Hypothalamus (tissue), 51 donors: ENCODE data around the gene EVC2.

Source experiments
- DNase-seq, 51 donors: peaks; one replicate each; lab custom pipeline; 2025; lab: John Stamatoyannopoulos, UW

EVC2 gene

DNA sequence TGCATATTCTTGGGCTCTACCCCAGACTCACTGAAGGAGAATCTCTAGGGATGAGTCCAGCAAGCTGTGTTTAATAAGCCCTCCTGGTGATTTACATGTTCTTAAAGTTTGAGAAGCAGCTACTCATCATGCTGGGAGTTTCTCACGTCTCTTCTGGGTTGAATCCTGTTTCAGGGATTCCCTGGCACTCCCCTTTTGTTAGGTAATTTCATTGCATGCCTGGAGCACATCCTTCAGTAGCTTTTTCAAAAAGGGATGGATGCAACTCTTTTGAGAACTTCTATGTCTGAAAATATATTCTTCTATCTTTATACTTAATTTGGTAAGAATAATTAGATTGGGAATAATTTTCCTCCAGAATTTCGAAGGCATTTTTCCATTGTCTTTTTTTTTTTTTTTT, 7.0 kb upstream of the EVC2 start:
- no peak for DNase-seq

DNA sequence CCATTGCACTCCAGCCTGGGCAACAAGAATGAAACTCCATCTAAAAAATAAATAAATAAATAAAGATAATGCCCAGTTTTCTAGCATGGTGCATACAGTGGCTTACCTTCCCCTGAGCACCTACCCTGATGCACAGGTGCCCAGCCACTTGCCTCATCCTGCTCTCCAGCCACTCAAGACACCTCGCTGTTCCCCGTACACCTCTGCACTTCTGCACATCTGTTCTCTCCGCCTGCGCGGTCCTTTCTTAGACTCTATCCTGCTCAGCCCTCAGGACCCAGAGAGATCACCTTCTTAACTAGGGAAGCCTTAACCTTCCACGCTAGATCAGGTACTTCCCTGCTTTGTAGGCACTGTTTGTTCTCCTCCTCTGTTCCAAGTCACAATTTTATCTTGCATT, 5.5 kb upstream of the EVC2 start:
- no peak for DNase-seq

DNA sequence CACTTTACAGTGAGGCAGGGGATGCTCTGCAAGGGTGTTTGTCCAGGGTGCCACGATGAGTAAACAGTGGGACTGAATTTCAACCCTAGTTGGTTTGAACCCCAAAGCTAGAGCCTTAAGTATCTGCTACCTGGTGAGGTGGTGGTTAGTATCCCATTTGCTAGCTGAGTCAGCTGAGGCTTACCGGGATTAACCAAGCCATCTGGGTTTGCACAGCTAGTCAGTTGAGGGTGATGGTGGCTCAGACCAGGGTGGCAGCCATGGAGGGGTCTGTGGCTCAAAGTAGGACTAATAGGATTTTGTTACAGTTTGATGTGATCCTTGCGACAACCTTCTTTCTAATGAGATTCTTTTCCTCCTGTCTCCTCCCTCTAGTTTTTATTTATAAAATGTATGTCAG, 4.6 kb upstream of the EVC2 start:
- no peak for DNase-seq

DNA sequence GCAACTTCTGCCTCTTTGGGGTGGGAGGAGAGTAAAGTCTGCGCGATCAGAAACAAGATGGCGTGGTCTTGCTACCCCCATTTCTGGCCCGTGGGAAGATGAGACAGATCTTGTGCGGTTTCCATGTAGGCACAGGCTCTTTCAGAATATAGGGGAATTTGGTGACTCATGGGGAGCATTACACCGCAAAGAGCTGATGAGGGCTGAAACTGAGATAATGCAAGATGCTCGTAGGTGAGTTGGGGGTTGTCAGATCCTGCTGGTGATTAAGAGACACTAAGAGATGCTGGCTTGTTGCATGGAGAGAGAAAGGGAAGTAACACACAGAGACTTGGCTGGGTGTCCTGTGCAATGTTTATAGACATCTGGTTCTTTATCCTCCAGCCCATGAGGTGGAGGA, 4.2 kb upstream of the EVC2 start:
- no peak for DNase-seq

DNA sequence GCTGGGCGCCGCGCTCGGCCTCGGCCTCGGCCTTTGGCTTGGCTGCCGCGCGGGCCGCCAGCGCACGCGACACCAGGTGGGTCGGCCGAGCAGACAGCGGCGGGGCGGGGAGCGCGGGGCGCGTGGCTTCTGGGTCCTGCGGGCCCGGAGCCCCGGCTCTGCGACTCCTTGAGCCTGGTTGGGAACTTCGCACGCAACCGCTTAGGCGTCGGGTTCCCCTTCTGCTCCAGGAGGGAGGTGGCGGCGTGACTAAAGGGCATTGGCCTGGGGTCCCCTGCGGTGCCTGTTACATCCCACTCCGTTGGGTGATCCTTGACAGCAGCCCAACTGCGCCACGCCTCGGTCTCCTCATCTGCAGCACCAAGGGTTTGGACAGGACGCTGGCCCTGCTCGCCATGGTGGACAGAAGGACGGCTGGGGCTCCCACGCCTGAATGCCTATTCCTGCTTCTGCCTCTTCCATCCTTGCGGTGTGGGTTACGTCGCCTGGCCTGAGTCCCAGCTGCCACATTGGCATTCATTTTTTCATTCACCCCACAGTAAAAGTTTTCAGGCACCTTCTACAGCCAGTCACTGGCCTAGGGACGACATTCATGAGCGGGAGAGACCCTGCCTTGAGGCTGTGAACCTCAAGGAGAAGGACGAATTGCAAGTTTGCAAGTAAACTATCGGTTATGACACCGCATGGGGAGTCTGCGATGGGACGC, 3.3 kb upstream of the EVC2 start:
- no peak for DNase-seq

DNA sequence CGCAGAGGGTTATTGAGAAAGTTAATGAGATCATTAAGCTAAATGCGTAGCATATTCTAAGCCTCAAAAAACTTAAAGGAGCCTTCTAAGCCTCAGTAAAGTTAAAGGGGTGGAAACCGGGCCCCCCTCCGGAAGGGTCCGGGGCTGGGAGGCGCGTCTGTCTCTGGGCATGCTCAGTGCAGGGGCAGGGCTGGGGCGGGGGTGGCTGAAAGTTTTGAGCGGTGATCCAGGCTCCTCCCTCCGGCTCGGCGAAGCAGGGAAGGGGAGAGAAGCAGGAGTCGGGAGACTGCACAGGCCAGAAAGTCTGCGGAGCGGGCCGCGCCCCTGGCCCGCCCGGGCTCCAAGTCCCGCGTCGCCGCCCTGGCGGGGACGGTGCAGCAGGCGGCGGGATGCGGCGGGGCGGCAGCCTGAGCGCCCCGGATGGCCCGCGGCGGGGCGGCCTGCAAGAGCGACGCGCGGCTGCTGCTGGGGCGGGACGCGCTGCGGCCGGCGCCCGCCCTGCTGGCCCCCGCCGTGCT, 2.7 kb upstream of the EVC2 start, which contains the start of gene EVC:
EVC (plus strand) TSS at position 241 of the 518 bp plus-strand sequence; CDS start at position 421, 180 bp downstream.
- peak in 33 of 51 donors; percentile 2 to 68 (median 36) for DNase-seq

DNA sequence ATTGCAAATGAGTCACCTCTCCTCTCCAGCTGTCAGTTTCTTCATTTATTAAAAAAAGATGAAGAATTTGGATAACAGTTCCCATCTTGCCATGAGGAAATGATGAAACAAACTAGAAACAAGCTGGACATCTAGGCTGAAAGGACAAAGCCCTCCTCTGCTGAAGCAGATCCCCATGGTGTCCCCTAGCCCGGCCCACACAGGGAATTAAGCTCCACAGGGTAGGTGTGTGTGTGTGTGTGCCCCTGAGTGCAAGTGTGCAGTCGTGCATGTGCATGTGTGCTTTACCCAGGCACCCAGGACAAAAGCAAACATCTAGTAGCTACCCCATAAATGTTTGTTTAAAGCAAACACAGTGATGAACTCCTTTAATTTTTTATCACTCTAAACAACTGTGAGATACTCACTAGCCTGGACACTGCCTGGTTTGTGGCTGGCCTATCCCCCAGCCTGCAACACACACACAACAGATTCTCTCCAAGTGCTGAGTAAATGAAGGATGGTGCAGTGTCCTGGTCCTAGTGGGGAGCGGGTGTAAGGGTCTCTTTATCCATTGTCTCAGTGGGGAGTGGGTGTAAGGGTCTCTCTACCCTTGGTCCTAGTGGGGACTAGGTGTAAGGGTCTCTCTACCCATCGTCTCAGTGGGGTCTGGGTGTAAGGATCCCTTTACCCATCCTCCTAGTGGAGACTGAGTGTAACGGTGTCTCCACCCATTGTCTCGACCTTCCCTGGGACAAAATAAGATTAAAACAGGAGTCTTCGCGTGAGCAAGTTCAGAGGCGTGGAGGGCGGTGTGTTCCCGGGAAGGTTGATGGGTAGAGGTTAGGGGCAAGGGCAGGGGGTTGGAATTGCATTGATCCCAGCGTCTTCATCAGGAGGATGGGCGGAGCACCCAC, 2.0 kb upstream of the EVC2 start:
- DNase-seq: no peak

DNA sequence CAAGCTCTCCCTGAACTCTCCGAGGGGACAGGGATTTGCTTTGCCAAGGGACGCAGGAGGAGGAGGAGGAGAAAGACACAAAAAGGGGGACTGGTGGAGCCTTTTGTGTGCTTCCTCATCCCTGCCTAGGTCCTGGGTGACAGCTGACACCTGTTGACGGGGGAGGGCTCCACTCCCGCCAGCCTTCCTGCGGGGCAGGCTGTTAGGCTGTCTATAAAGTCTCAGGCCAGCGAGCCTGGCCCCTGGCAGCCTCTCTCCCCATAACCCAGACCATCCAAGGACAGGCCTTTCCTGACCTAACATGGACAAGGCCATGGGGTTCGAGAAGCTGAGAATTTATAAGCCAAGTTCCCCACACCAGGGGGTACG, 832 bp upstream of the EVC2 start:
- no peak for DNase-seq

DNA sequence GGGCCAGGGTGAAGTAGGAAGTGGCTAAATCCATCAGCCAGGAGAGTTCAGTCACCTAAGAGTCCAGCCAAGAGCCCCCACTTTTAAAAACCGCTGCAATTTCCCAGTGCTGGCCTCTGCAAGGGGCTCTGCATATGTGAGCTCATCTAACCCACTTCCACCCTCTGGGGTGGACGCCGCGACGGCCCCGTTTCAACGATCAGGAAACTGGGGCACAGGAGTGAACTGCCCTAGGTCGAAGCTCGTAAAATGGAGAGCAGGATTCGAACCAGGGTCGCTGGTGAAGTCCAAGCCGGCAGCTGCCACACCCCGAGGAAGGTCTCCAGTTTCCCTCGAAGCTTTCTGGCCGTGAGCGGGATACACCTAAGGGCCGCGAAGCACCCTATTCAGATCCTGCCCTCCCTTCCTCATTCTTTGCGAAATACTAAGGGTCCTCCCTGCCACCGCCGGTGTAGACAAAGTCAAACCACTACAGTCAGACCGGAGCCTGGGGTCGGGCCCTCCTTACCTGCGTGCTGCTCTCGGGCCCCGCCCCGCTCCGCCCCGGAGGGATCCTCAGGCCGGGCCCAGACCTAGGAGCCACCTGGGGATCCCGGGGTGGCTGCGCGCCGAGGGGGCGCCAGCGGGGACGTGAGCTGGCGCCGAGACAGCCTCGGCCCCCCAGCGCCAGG, 446 bp downstream of the EVC2 start:
- DNase-seq: no peak

DNA sequence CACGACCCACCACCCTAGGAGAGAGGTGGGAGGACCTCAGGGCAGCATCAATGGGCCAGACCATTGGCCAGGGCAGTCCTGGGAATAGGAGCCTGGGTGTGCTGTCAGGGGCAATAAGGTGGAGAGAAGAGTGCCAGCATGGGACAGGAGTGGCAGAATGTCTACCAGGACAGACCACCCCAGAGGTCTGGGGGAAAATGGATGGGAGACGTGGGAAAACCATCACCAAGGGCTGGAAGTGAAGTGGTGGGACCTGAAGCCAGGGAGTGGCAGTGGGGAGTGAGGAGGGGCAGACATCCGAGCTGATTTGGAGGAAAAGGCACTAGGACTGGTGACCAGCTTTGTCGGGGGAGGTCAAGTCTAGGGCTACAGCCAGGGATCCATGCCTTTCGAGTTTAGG, 993 bp downstream of the EVC2 start:
- no peak for DNase-seq

DNA sequence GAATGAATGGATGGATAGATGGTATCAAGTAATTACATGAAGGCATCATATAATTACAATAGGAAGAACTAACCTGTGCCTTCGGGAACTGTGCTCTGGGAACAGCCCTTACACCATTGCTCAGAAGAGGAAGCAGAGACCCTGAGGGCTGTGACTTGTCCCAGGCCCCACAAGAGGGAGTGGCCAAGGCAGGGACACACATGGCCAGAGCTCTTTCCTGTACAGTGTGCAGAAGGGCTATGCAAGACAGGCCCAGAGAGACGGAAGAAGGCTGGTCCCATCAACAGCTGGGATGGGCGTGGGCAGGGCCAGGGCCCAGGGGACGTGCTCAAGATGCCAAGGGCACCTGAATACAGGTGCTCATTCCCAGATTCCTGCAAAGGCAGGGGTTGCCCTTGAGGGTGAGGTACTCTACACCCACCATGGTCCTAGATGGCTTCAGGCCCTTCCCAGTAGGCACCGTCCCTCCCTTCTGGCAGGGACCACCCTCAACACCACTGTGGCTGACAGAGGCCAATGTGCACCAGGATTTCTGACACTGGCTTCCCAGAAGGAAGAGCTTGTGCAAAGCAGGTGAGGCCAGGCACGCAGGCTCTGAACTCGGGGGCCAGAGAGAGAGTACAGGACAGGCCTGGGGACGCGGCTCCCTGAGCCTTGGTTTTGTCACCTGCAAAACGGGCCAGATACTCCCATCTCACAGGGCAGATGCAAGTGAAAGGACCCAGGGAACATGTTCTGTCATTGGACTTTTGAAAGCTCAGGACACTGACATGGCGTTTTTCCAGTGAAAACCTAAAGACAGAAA, 1.7 kb downstream of the EVC2 start:
- DNase-seq: no peak

DNA sequence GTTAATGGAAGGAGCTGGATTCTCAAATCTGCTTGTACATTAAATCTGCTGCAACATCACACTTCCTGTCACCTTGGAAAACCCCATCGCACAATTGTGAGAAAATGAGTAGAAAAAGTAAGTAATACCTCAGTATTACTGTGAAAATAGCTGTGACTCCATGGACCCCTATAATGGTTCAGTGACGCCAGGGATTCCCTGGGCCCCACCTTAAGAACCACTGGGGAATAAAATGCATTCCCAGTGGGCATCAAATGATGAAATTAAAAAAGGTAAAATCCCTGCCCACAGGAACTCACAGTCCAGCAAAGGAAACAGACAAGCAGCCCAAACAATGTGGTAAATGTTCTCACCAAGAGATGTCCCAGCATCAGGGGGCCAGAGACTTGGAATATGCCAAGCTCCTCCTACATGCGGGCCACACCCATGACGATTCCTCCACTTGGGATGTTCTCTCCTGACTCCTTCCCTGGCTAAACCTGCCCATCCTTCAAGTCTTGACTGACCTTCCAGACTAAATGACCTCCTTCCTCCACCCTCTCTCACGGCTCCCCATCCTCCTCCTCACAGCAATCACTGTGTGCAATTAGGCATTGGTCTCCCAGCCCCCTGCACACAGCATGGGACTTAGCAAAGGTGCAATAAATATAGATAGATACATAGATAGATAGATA, 2.6 kb downstream of the EVC2 start:
- DNase-seq: no peak

DNA sequence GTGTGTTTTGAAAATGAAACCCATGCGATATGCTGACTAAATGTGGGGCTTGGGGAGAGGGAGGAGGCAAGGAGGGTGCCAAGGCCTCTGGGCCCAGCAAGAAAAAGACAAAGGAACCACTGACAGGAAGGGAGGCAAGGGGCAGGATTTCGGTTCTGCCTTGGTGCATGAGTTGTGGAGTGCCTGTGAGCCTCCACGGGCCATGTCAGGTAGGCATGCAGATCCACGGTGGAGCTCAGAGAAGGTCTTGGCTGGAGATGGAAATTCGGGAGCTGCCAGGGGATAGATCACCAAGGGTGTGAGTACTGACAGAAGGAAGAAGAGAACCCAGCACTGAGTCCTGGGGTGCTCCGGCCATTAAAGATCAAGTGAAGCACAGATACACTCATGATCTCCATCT, 4.1 kb downstream of the EVC2 start:
- DNase-seq: no peak

DNA sequence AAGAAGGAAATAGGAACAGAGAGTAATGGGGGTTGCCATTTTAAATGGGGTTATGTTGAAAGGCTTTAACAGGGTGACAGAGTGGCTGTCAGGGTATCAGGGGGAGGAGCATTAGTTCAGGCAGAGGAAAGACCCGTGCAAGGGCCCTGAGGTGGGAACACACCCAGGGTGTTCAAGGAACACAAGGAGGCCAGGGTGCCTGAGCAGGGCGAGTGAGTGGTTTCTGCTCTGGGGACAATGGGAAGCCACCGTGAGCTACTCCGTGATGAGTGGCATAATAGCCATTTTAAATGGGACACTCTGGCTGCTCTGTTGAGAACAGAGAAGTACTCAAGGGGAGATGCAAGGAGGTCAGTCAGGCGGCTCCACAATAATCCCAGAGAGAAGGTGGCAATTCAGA, 4.5 kb downstream of the EVC2 start:
- no peak for DNase-seq

DNA sequence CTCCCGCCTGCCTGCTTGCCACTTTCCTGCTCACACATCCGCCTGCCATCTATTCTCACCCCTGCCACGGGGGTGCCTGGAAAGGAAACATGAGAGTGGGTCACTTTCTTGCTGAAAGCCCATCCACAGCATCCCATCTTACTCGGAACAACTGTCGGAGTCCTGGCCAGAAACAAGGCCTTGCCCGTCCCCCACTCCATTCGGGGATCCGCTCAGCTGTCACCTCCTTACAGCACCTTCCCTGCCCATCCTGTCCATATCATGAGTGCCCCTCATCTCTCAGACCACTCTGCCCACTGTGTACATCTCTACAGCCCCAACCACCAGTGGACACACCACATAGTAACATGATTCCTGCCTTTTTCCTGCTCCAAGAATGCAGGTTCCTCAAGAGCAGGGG, 6.4 kb downstream of the EVC2 start:
- DNase-seq: no peak

DNA sequence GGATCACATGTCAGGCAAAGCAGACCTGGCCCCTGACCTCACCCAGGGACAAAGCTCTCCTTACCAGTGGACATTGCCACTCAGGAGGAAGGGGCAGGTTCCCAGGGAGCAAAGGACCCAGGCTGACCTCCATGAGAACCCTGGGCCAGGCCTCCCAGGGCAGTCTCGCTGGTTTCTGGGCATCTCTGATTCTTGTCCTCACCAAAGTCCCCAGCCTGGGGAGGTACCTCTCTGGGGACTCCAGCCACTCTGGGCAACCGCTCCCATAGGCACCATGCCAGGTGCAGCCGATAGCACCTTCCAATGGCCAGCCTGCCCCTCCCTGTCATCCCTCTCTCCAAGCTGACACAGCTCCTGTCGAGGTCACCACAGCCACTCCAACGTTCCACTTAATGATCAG, 7.9 kb downstream of the EVC2 start:
- no peak for DNase-seq

DNA sequence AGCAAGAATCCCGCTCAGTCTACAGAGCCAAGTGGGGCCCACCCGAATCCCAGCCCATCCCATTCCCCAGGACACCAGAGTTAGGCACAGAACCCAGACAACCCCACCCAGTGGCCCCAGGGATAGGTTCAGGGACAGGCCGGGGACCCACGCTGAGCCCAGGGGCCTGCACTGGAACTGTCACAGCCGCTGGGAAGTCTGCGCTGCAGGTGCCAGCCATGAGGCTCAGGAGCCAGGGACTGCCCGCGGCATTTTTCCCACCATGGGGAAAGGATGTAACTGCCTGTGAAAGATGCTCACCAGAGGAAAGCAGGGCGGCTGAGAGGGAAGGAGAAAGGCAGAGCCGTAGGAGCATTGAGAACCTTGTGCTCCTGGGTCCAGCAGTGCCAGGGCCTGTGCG, 12.0 kb downstream of the EVC2 start:
- DNase-seq: no peak

DNA sequence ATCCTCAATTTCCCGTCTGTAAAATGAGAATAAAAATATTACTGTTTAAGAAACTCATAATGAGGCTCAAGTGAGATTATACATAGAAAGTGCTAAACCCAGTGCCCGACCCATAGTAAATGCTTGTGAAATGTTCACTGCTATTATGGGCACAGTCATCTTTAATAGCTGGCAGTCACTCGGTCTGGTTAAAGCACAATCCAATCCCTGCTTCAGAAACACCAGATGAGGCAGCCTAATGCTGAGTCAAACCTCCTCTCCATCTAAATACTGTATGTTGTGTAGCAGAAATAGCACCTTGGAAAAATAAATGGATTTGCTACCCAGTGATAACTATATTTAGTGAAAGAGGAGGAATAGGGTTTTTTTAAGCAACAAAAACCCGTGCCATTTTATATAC, 14.5 kb downstream of the EVC2 start:
- no peak for DNase-seq

DNA sequence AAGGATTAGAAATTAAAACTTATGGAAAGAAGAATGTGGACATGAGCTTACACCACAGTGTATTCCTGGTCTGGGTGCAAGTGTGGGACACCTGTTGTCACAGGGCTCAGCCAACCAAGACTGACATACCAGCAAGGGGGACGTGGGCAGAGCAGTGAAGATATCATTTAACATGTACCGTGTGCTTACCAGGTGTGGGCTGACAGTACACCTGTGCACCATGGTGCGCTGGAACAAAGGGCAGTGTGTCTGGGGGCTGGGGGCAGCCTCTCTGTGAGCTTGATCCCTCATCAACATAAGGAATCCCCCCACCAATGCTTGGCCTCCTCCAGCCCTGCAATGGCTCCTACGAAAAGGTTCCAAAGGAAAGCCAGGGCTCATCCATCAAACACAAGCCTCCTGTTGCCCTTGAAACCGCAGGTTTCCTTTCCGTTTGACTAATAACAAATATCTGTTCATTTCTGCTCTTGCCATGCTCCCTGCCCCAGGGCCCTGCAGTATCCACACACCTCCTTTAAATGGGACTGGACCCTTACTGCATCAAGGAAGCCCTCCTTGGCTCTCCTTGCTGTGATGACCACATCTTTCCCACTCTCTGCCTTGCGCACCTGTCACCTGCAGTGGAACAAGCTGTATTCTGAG, 16.7 kb downstream of the EVC2 start:
- no peak for DNase-seq
